Measurements from ENCODE around the gene MEIOSIN.

MEIOSIN gene

DNA sequence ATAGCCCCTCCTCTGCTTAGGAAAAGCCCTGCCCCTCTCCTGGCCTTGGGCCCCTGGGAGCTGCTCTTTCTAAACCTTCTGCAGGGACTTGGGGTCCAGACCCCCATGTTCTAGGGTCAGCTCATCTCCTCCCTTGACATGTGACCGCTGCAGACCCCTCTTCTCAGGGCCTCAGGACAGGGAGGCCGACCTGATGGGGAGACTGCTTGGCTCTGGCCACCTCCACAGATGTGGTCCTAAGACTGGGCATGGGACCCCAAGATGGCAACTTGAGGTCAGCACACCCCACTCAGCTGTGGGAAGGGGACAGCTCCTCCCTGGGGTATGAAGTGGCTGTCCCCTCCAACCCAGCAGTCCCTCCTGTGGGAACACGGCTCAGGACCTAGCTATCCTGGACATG, 39.7 kb downstream of the MEIOSIN start:
- in situ Hi-C loops (cut with HindIII; ENCODE audit: low pct_ligation_motif_present, low sequenced_read_pairs): no loop called here
- Histone ChIP-seq H3K27me3 (replicated peaks) (no peaks in the 10 kb centered on the region), H3K4me3 (ENCODE audit: low read depth, low read length) (no peak overlapping the region), H3K36me3 (replicated peaks) (peaks cover 19% of the 10 kb centered on the region), H3K27ac (no peak overlapping the region)
- DNase-seq: no peak
- TF ChIP-seq CTCF (IDR thresholded peaks at IDR 0.05; ENCODE audit: low read depth, low read length, missing control alignments): no peak

DNA sequence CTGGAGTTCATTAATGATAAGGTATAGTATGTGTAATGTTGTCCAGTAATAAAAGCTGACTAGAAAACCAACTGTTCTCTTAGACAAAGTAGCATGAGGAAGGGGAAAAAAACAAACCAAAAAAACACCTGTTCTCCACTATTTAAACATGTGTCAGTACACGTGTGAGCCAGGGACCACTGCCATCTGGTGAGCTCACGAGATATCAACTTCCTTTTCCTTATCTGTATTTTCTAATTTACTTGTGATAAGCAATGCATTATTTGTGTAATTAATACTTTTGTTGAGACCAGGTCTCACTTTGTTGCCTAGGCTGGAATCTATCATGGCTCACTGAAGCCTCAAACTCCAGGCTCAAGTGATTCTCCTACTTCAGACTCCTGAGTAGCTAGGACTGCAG, 40.1 kb downstream of the MEIOSIN start:
- no peak for DNase-seq

GRCh38 chr19:45774765-45775164, 41.5 kb downstream of the MEIOSIN start:
- no peak overlapping the region for H3K27ac ChIP-seq
- H3K27me3 ChIP-seq (replicated peaks): no peaks in the 10 kb centered on the region
- peaks cover 32% of the 10 kb centered on the region for H3K36me3 ChIP-seq (replicated peaks)
- in situ Hi-C loops (cut with HindIII; ENCODE audit: low pct_ligation_motif_present, low sequenced_read_pairs): no loop called here
- H3K4me3 ChIP-seq (ENCODE audit: low read depth, low read length): no peak overlapping the region
- DNase-seq: no peak
- peak; percentile 9 for TF ChIP-seq CTCF (IDR thresholded peaks at IDR 0.05; ENCODE audit: low read depth, low read length, missing control alignments)

More for the DNA sequence above, 40.1 kb downstream of the MEIOSIN start:
- in situ Hi-C loops (cut with HindIII; ENCODE audit: low pct_ligation_motif_present, low sequenced_read_pairs): no loop called here
- Histone ChIP-seq H3K27ac (no peak overlapping the region), H3K4me3 (ENCODE audit: low read depth, low read length) (no peak overlapping the region), H3K36me3 (replicated peaks) (peaks cover 23% of the 10 kb centered on the region), H3K27me3 (replicated peaks) (no peaks in the 10 kb centered on the region)
- TF ChIP-seq CTCF (IDR thresholded peaks at IDR 0.05; ENCODE audit: low read depth, low read length, missing control alignments): no peak

GRCh38 chr19:45777395-45777961, 44.2 kb downstream of the MEIOSIN start:
- H3K4me3 ChIP-seq (ENCODE audit: low read depth, low read length): no peak overlapping the region
- H3K36me3 ChIP-seq (replicated peaks): peaks cover 32% of the 10 kb centered on the region
- in situ Hi-C loops (cut with HindIII; ENCODE audit: low pct_ligation_motif_present, low sequenced_read_pairs): no loop called here
- no peak overlapping the region for H3K27ac ChIP-seq
- H3K27me3 ChIP-seq (replicated peaks): no peaks in the 10 kb centered on the region
- no peak for TF ChIP-seq CTCF (IDR thresholded peaks at IDR 0.05; ENCODE audit: low read depth, low read length, missing control alignments)
- DNase-seq: no peak

GRCh38 chr19:45778010-45778661, 44.9 kb downstream of the MEIOSIN start:
- in situ Hi-C loops (cut with HindIII; ENCODE audit: low pct_ligation_motif_present, low sequenced_read_pairs): no loop called here
- peaks cover 32% of the 10 kb centered on the region for H3K36me3 ChIP-seq (replicated peaks)
- no peaks in the 10 kb centered on the region for H3K27me3 ChIP-seq (replicated peaks)
- H3K27ac ChIP-seq: no peak overlapping the region
- no peak overlapping the region for H3K4me3 ChIP-seq (ENCODE audit: low read depth, low read length)
- TF ChIP-seq CTCF (IDR thresholded peaks at IDR 0.05; ENCODE audit: low read depth, low read length, missing control alignments): no peak
- no peak for DNase-seq
